Ovary (tissue), 9 donors: ENCODE results near the gene SKP1. TPM values are rescaled to one million over a fixed set of nuclear protein-coding genes. Genes with fewer than 3 reads are reported as not detected.
A peak's percentile ranks its signal among the peaks of the same experiment; 100 is the strongest.
"Not testable (repeated sequence)": the region's sequence is repeated elsewhere in the genome, so short reads cannot be mapped to it uniquely, and the experiment has no call there.

Experiments used
- DNase-seq, 5 donors: peaks; one replicate each; pipeline ENCODE4 v3.0.0-alpha.2; 2019 to 2020
- H3K27ac ChIP-seq, 2 donors: fragments of 200-600 bp; one replicate each; pipeline versions ENCODE4 v1.5.1 to v1.8.0; 2019 to 2022
- H3K27me3 ChIP-seq: fragments of 200-600 bp; one replicate; pipeline ENCODE4 v1.8.0; 2022
- H3K36me3 ChIP-seq: fragments of 200-600 bp; sonication (generic); one replicate; pipeline ENCODE4 v1.5.1; 2019
- H3K4me1 ChIP-seq: one replicate; pipeline ENCODE4 v1.8.1; 2013; ENCODE audit warnings: mild to moderate bottlenecking, moderate library complexity; ENCODE audit not compliant: insufficient read depth
- H3K4me3 ChIP-seq: fragments of 200-600 bp; sonication (generic); one replicate; pipeline ENCODE4 v1.5.1; 2017
- H3K9me3 ChIP-seq, 2 donors: fragments of 200-600 bp in 1 of 2; sonication (generic) in 1 of 2; one replicate each; pipeline versions ENCODE4 v1.5.1 to v1.8.1; 2013 to 2019; ENCODE audit warnings: mild to moderate bottlenecking in 1 of 2, moderate library complexity in 1 of 2
- EP300 ChIP-seq: sonication (generic); formaldehyde crosslinking; IDR thresholded peaks from one replicate; pipeline ENCODE4 v1.6.1; 2017; ENCODE audit warnings: antibody characterized with exemption
- POLR2A ChIP-seq: fragments of 450-650 bp; IDR thresholded peaks from one replicate; pipeline ENCODE4 v1.6.1; 2017; ENCODE audit warnings: antibody characterized with exemption, mild to moderate bottlenecking, moderate library complexity
- WGBS, 3 donors: extraction: QIAGEN DNeasy Blood & Tissue Kit in 1 of 3; methylation state at CpG; one replicate each; pipeline versions ENCODE4 v1.1.5 to v1.1.7; 2013 to 2017; 5-methylcytosine and 5-hydroxymethylcytosine counted together
- intact Hi-C, 4 donors: fragments of 100-400 bp; cut with DNase I; formaldehyde crosslinking; loops; one replicate each; pipeline versions ENCODE4 v1.11.0 to v1.15.1; 2022 to 2023
- polyA plus RNA-seq, 2 donors: library from polyadenylated mRNA; stranded (reverse); fragments of 200-250 nt in 1 of 2; fragments of 350-450 nt in 1 of 2; fragmentation: Illumina TruSeq in 1 of 2; extraction: RNeasy Lipid Tissue Mini Kit (QIAGEN cat#74804) in 1 of 2; gene quantifications; one replicate each; pipeline ENCODE4 v1.2.3, GENCODE V29; 2013 to 2014
- total RNA-seq, 7 donors: library from RNA; depleted of rRNA in 2 of 7; stranded (reverse); fragments of >200 nt in 2 of 7; fragmentation: NEBNext Ultra II Directional in 3 of 7; extraction: Animal tissue kit (Norgen Biotek cat#: 25700) in 3 of 7; gene quantifications; one replicate each; pipeline versions ENCODE4 v1.1.0 to v1.2.4, GENCODE V29; 2016 to 2023
- TF ChIP-seq, protein P1 (sequence below), 3 donors: fragments of 450-650 bp in 2 of 3; fragments of 200-600 bp in 1 of 3; IDR thresholded peaks; one replicate each; pipeline versions ENCODE4 v1.5.1 to v1.8.0; 2016 to 2022; ENCODE audit warnings: antibody characterized with exemption in 3 of 3, mild to moderate bottlenecking in 1 of 3
- donor health status: DM: no; HTN: no; CAD: no; lungs with moderate emphysema.
- donor health status: DM: no; HTN: no; CAD: no.
- donor health status: Bipolar disorder and iron deficiency.
- donor health status: DM: yes; HTN: yes; CAD: no.
- donor health status: DM: no; HTN: no; CAD: no.
- donor health status: DM: yes; HTN: yes; CAD: no.

Gene SKP1
- total and polyA plus RNA-seq, 9 donors, result 263 to 1,077 (median 388) TPM

- Histone ChIP-seq H3K36me3 (no peaks in the 10 kb centered on the region), H3K4me1 (peaks cover 23% of the 10 kb centered on the region), H3K9me3 (no peaks in the 10 kb centered on the region), H3K4me3 (peak overlapping the region; percentile 64), H3K27me3 (no peaks in the 10 kb centered on the region), H3K27ac (no peak overlapping the region)
- DNase-seq, result no peak
- intact Hi-C loops, result loop anchor here in 1 of 4 donors (10.0 kb wide), 1 partner anchor 49 kb away; the partner anchor contains the start of gene SKP1
- TF ChIP-seq, protein P1, sequence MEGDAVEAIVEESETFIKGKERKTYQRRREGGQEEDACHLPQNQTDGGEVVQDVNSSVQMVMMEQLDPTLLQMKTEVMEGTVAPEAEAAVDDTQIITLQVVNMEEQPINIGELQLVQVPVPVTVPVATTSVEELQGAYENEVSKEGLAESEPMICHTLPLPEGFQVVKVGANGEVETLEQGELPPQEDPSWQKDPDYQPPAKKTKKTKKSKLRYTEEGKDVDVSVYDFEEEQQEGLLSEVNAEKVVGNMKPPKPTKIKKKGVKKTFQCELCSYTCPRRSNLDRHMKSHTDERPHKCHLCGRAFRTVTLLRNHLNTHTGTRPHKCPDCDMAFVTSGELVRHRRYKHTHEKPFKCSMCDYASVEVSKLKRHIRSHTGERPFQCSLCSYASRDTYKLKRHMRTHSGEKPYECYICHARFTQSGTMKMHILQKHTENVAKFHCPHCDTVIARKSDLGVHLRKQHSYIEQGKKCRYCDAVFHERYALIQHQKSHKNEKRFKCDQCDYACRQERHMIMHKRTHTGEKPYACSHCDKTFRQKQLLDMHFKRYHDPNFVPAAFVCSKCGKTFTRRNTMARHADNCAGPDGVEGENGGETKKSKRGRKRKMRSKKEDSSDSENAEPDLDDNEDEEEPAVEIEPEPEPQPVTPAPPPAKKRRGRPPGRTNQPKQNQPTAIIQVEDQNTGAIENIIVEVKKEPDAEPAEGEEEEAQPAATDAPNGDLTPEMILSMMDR (IDR thresholded peaks at IDR 0.05), result no peak
- no peak for TF ChIP-seq POLR2A
- TF ChIP-seq EP300, result no peak
- 29 to 35% (median 31%) methylated on average over 9 of the region's 9 CpGs for WGBS, 3 donors
Measured at GRCh38 chr5:134223406-134224248, 46.9 kb upstream of the SKP1 start.

DNA sequence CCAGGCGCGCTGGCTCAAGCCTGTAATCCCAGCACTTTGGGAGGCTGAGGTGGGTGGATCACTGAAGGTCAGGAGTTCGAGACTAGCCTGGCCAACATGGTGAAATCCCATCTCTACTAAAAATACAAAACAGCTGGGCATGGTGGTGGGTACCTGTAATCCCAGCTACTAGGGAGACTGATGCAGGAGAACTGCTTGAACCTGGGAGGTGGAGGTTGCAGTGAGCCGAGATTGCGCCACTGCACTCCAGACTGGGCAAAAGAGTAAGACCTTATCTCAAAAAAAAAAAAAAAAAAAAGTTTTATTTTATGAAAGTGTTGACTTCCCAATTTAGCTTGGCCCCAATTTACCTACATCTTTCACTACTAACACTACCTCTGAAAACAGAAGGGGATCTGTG lies 44.9 kb upstream of the SKP1 start:
- not testable (repeated sequence) for H3K36me3 ChIP-seq, H3K9me3 ChIP-seq, H3K4me3 ChIP-seq, H3K27ac ChIP-seq, DNase-seq, H3K27me3 ChIP-seq
- peaks cover 17% of the 10 kb centered on the region for H3K4me1 ChIP-seq
- intact Hi-C loops, result loop anchor here in 1 of 4 donors (10.0 kb wide), 1 partner anchor 47 kb away; the partner anchor contains the start of gene SKP1
- 78 to 86% (median 80%) methylated on average over 5 of the region's 5 CpGs for whole genome bisulfite sequencing, 3 donors

DNA sequence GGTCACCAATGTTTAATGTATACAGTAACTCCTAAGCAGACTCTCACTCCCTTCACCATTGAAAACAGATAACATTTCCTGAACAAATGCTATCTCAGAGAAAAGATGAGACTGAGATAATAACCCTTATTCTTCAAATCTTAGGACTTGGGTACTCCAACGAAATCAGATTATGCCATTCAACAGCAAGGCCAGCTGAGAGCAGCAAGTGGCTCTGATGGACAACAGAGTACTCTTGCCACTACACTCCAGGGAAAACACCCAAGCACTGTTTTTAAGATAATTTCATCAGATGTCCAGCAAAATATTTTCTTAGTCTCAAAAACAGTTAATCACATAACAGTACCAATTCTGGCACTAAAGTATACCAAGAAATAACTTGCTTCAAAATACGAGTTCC lies 39.0 kb upstream of the SKP1 start:
- DNase-seq, result no peak
- Histone ChIP-seq H3K4me3 (no peak overlapping the region), H3K9me3 (no peaks in the 10 kb centered on the region), H3K27ac (no peak overlapping the region), H3K27me3 (no peaks in the 10 kb centered on the region), H3K4me1 (peaks cover 11% of the 10 kb centered on the region), H3K36me3 (no peaks in the 10 kb centered on the region)
- TF ChIP-seq, protein P1 (IDR thresholded peaks at IDR 0.05), result no peak
- TF ChIP-seq EP300 (no peak), POLR2A (no peak)
- 66 to 72% (median 72%) methylated on average over 2 of the region's 2 CpGs for WGBS, 3 donors
- intact Hi-C loops, result no loop called here

- H3K36me3 ChIP-seq, intact Hi-C loops, H3K4me3 ChIP-seq, H3K27me3 ChIP-seq, H3K9me3 ChIP-seq, H3K27ac ChIP-seq, DNase-seq: not testable (repeated sequence)
- WGBS, 3 donors, result 83 to 89% (median 85%) methylated on average over 14 of the region's 14 CpGs
- H3K4me1 ChIP-seq, result peaks cover 14% of the 10 kb centered on the region
Measured at GRCh38 chr5:134211263-134212031, 34.7 kb upstream of the SKP1 start.

DNA sequence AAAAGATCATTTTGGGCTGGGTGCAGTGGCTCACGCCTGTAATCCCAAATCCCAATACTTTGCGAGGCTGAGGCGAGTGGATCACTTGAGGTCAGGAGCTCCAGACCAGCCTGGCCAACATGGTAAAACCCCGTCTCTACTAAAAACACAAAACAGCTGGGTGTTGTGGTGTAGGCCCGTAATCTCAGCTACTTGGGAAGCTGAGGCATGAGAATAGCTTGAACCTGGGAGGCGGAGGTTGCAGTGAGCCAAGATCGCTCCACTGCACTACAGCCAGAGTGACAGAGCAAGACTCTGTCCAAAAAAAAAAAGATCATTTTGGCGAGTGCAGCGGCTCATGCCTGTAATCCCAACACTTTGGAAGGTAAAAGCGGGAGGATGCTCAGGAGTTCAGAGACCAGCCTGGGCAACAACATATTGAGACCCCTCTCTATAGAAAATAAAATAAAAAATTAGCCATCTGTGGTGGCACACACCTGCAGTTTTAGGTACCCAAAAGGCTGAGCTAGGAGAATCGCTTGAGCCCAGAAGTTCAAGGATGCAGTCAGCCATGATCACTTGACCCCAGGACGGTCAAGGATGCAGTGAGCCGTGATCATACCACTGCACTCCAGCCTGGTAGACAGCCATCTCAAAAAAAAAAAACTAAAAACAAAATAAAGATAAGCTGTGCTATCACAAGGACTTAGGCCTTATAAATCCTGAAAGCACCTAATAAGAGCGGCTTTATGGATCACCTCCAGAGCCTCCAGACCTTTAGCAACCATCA lies 32.9 kb upstream of the SKP1 start:
- no peak for DNase-seq
- Histone ChIP-seq H3K4me1 (peaks cover 12% of the 10 kb centered on the region), H3K9me3 (no peaks in the 10 kb centered on the region), H3K27ac (no peak overlapping the region), H3K36me3 (no peaks in the 10 kb centered on the region), H3K4me3 (no peak overlapping the region), H3K27me3 (no peaks in the 10 kb centered on the region)
- intact Hi-C loops, result no loop called here
- 33 to 62% (median 38%) methylated on average over 14 of the region's 14 CpGs for WGBS, 3 donors
- TF ChIP-seq POLR2A (no peak), EP300 (no peak)
- TF ChIP-seq, protein P1 (IDR thresholded peaks at IDR 0.05), result no peak
